Mucosa of stomach (tissue), 1 donor: Measurements from ENCODE around the gene MAP2K5.

Source experiments
- H3K27me3 ChIP-seq: one replicate; pipeline ENCODE4 v1.7.0; 2013; ENCODE audit warnings: mild to moderate bottlenecking, low read length; ENCODE audit not compliant: control insufficient read depth, insufficient read depth
- H3K36me3 ChIP-seq: one replicate; pipeline ENCODE4 v1.7.0; 2013; ENCODE audit warnings: low read length; ENCODE audit not compliant: control insufficient read depth, insufficient read depth
- H3K4me1 ChIP-seq: one replicate; pipeline ENCODE4 v1.7.0; 2013; ENCODE audit warnings: mild to moderate bottlenecking, low read length; ENCODE audit not compliant: control insufficient read depth, insufficient read depth
- H3K4me3 ChIP-seq: one replicate; pipeline ENCODE4 v1.7.0; 2013; ENCODE audit warnings: low read length
- H3K9ac ChIP-seq: one replicate; pipeline ENCODE4 v1.7.0; 2013; ENCODE audit warnings: mild to moderate bottlenecking, low read length, moderate library complexity
- H3K9me3 ChIP-seq: one replicate; pipeline ENCODE4 v1.7.0; 2013; ENCODE audit warnings: mild to moderate bottlenecking, low read length, moderate library complexity; ENCODE audit not compliant: control insufficient read depth
- donor health status: Pancreatic carcinoma.

The MAP2K5 gene

DNA sequence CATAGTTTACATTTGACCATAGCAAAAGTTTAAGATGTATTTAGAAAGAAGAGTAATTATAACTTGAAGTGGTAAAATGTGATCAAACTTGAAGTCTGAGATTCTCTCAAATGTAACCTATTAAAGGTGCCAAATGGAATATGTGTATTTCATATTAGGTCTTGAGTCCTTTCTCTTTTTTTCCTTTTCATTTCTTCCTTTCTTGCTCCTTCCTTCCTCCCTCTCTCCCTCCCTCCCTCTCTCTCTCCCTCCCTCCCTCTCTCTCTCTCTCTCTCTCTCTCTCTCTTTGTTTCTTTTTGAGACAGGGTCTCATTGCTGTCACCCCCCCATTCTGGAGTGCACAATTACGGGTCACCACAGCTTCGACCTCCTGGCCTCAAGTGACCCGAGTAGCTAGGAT is 47.7 kb downstream of the MAP2K5 start:
- H3K4me3 ChIP-seq: no peak overlapping the region
- no peak overlapping the region for H3K9ac ChIP-seq
- no peaks in the 10 kb centered on the region for H3K9me3 ChIP-seq
- no peaks in the 10 kb centered on the region for H3K4me1 ChIP-seq
- no peaks in the 10 kb centered on the region for H3K36me3 ChIP-seq
- no peaks in the 10 kb centered on the region for H3K27me3 ChIP-seq

GRCh38 chr15:67592245-67592644 is 49.7 kb downstream of the MAP2K5 start:
- no peaks in the 10 kb centered on the region for H3K4me1 ChIP-seq
- H3K36me3 ChIP-seq: no peaks in the 10 kb centered on the region
- H3K9ac ChIP-seq: no peak overlapping the region
- H3K4me3 ChIP-seq: no peak overlapping the region
- H3K9me3 ChIP-seq: no peaks in the 10 kb centered on the region
- H3K27me3 ChIP-seq: no peaks in the 10 kb centered on the region

- no peaks in the 10 kb centered on the region for H3K27me3 ChIP-seq
- H3K9ac ChIP-seq: no peak overlapping the region
- H3K36me3 ChIP-seq: no peaks in the 10 kb centered on the region
- H3K4me3 ChIP-seq: no peak overlapping the region
- no peaks in the 10 kb centered on the region for H3K9me3 ChIP-seq
- H3K4me1 ChIP-seq: no peaks in the 10 kb centered on the region
Observed at GRCh38 chr15:67593562-67593961, 51.1 kb downstream of the MAP2K5 start.

DNA sequence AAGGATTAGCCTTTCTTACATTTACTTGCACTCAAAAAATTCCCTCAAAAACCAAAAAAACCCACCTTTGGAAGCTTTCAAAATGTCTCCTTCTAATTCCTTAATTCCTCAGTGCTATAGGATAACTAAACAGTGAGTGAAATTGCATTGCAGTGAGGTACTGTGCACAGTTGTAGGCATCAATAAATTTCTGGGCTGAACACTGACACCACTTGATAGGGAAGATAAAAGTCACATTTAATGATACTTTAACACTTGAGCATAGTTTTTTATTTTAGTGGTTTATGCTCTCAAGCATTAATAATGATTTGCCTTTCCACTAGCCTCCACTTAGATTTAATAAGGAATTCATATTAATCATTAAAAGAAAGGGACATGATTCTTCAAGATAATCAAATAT is 52.3 kb downstream of the MAP2K5 start:
- Histone ChIP-seq H3K9ac (no peak overlapping the region), H3K36me3 (no peaks in the 10 kb centered on the region), H3K27me3 (no peaks in the 10 kb centered on the region), H3K9me3 (no peaks in the 10 kb centered on the region), H3K4me3 (no peak overlapping the region), H3K4me1 (no peaks in the 10 kb centered on the region)

DNA sequence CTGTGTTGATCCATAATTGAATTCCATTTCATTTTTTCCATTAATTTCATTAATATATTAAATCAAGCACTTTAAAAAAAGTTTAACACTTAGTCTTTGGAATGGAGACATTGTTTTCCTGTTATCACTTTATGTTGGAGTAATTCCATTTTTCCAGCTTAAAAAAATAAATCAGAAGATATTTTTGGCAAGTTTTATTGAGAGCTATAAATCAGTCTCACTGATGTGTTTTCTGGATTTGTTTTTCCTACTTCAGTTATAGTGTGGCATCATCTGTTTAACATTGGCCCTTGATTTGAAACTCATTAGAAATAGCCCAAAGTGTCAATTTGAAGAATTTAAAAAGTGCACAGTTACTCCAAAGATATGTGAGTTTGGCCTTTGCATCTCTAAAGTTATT is 53.1 kb downstream of the MAP2K5 start:
- Histone ChIP-seq H3K4me1 (no peaks in the 10 kb centered on the region), H3K4me3 (no peak overlapping the region), H3K9ac (no peak overlapping the region), H3K36me3 (no peaks in the 10 kb centered on the region), H3K27me3 (no peaks in the 10 kb centered on the region), H3K9me3 (no peaks in the 10 kb centered on the region)

DNA sequence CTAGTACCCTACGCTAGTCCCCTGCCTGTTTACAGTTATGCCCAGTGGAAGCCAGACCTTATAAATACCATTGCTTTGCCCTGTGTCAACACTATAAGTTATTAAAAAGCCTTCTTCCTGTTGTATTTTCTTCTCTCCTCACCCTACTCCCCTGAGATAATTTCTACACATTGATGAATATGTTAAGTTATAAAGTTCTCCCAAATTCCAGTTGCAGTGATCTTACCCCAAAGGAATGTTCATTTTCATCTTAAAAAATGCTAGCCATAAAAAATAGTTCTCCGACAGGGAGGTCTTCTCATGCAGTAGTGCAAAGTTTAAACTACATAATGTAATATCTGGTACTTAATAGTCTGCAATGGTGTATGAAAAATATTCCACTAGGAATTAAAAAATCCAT is 58.6 kb downstream of the MAP2K5 start:
- Histone ChIP-seq H3K36me3 (no peaks in the 10 kb centered on the region), H3K27me3 (no peaks in the 10 kb centered on the region), H3K4me3 (no peak overlapping the region), H3K4me1 (no peaks in the 10 kb centered on the region), H3K9ac (no peak overlapping the region), H3K9me3 (no peaks in the 10 kb centered on the region)

GRCh38 chr15:67603063-67603462 is 60.6 kb downstream of the MAP2K5 start:
- no peaks in the 10 kb centered on the region for H3K4me1 ChIP-seq
- no peaks in the 10 kb centered on the region for H3K36me3 ChIP-seq
- H3K9me3 ChIP-seq: no peaks in the 10 kb centered on the region
- no peak overlapping the region for H3K9ac ChIP-seq
- no peak overlapping the region for H3K4me3 ChIP-seq
- no peaks in the 10 kb centered on the region for H3K27me3 ChIP-seq

DNA sequence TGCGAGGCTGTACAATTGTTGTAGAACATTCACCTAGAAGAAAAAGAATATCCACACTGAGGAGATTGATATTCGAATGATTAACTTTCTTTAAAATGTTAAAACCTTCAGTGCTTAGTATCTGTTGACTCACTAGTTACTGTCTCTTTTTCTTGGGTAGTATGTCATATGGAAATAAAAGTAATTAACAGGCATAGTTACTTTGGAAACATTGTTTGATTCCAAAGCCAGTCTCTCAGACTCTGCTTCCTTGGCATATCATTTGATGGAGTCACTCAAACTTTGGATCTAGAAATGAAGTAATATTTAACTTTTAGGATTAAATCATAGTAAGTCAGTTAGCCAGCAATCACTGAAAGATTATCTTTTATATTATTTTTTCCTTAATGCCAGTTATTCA is 63.4 kb downstream of the MAP2K5 start:
- no peaks in the 10 kb centered on the region for H3K4me1 ChIP-seq
- no peaks in the 10 kb centered on the region for H3K9me3 ChIP-seq
- H3K36me3 ChIP-seq: no peaks in the 10 kb centered on the region
- no peak overlapping the region for H3K9ac ChIP-seq
- no peaks in the 10 kb centered on the region for H3K27me3 ChIP-seq
- no peak overlapping the region for H3K4me3 ChIP-seq

DNA sequence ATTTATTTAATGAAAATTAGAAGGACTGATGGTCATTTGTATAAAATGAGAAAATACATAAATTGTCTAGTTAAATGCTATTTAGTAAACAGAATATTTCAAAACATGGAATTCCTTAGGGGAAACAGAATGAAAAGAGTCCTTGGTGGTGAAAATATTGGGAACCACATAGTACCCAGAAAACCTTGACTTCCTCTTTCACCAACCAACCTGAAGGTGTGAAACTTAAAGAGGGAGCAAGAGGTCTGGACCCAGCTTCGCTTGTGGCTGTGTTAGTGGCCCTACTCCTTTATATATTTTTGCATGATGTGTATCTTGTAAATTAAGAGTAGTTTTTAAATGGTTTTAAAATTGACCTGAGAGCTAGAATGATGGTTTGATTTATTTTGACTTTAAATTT is 64.2 kb downstream of the MAP2K5 start:
- H3K4me3 ChIP-seq: no peak overlapping the region
- no peaks in the 10 kb centered on the region for H3K4me1 ChIP-seq
- H3K9ac ChIP-seq: no peak overlapping the region
- no peaks in the 10 kb centered on the region for H3K27me3 ChIP-seq
- H3K9me3 ChIP-seq: no peaks in the 10 kb centered on the region
- no peaks in the 10 kb centered on the region for H3K36me3 ChIP-seq

DNA sequence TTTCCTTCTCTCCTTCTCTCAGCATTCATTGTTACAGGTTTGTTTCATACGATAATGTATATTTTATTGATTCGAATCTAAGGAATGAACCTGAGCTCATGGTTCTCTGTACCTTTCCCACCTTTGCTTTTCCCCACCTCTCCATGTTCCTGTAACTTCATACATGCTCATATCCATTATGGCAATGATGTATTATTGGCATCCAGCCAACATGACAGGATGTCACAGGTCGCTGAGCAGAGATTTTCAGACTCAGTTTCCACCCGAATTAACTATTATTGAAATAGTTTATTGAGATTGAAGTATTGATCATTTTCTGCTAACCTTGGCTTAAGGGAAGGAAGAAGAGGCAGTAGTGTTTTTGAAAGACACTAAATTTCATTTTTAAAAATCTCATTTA is 64.8 kb downstream of the MAP2K5 start:
- Histone ChIP-seq H3K36me3 (no peaks in the 10 kb centered on the region), H3K27me3 (no peaks in the 10 kb centered on the region), H3K4me3 (no peak overlapping the region), H3K4me1 (no peaks in the 10 kb centered on the region), H3K9ac (no peak overlapping the region), H3K9me3 (no peaks in the 10 kb centered on the region)

GRCh38 chr15:67607959-67608637 is 65.6 kb downstream of the MAP2K5 start:
- Histone ChIP-seq H3K9ac (no peak overlapping the region), H3K36me3 (no peaks in the 10 kb centered on the region), H3K4me1 (no peaks in the 10 kb centered on the region), H3K9me3 (no peaks in the 10 kb centered on the region), H3K4me3 (no peak overlapping the region), H3K27me3 (no peaks in the 10 kb centered on the region)

DNA sequence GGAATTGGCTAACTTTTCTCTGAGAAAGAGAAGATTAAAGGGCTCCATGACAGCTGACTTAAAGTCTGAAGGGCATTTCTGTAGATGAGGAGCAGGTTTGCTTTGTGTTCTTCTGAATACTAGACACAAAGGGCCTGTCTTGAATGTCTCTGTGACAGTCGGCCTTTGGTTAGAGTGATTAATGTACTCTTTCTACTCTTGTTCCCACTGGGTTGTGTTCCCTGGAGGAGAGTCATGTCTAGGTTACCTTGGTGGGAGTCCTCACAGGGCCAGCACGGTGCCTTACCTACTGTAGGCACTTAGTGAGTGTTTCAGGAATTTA is 66.1 kb downstream of the MAP2K5 start:
- no peaks in the 10 kb centered on the region for H3K27me3 ChIP-seq
- no peaks in the 10 kb centered on the region for H3K4me1 ChIP-seq
- H3K9me3 ChIP-seq: no peaks in the 10 kb centered on the region
- no peak overlapping the region for H3K4me3 ChIP-seq
- no peaks in the 10 kb centered on the region for H3K36me3 ChIP-seq
- H3K9ac ChIP-seq: no peak overlapping the region
